ENCODE results near the gene STIMATE.

The STIMATE gene

DNA sequence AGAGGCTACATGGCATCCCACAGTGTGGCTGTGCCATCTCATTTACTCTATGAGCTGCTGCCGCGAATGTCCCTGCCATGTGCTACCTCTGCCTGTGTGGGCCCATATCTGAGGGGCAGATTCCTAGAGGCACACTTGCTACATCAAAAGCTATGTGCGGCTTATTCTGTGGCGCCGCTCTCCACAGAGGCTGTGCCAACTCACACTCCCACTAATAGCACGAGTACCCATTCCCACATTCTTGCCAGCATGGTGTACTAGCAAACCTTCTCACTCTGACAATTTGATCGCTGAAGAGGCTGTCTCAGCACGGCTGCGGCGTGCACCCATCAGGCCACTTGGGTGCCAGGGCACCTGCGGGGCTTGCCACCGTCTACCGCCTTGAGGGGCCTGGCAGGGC, 31.4 kb downstream of the STIMATE start:
- no peak for DNase-seq

DNA sequence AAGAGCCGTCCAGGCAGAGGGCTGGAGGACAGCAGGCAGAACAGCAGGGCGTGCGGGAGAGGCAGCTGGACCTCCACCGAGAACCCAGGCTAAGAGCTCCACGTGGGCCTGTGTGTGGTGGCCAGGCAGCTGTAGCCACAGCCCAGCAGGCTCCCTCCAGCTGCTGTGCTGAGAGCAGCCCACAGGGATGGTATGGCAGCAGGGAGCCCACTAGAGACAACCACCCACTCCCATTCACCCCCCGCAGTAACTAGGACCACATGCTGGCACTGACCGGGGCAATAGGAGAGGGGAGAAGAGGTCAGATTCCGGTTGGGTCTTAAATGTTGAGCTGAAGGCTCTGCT, 37.0 kb downstream of the STIMATE start:
- no peak for DNase-seq

DNA sequence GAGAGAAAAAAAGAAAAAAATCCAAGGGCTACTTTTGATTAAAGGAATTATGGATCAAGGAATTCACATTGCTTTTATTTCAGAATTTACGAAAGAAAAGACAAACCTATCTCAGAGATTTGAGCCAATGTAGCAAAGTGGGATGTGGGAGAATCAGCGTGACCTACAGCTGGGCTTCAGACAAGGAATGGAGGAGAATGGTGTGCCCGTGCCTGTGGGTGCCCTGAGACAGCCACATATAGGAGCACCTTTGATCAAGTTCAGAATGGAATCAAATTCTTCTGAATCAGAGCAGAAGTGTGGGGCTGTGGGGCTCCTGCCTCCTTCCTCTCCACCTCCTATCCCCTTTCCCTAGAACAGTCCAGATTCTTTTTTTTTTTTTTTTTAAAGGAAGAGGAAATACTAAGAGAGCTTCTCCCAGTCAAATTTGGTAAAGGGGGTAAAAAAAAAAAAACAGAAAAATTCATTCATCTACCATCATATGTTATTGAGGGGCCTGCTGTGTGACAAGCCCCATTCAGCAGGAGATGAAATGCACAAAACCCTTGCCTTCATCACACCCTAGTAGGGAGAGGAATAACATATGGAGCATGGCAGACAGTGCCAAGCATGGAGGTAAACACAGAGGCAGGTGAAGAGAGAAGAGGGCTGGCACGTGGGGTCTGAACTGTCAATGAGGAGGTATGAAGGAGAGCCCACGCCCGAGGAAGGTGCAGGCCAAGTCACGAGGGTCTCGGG, 37.5 kb downstream of the STIMATE start:
- DNase-seq: no peak

DNA sequence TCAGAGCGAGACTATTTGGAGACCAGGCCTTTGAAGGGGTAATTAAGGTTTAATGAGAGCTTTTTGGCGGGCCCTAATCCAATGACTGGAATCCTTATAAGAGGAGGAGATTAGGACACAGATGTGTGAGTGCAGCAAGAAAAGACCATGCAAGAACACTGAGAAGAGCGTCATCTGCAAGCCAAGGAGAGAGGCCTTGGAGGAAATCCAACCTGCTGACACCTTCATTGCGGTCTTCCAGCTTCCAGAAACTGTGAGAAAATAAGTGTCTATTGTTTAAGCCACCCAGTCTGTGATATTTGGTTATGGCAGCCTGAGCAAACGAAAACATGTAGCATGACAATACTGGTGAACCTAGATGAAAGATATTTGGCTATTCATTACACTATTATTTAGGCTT, 39.5 kb downstream of the STIMATE start:
- no peak for DNase-seq

DNA sequence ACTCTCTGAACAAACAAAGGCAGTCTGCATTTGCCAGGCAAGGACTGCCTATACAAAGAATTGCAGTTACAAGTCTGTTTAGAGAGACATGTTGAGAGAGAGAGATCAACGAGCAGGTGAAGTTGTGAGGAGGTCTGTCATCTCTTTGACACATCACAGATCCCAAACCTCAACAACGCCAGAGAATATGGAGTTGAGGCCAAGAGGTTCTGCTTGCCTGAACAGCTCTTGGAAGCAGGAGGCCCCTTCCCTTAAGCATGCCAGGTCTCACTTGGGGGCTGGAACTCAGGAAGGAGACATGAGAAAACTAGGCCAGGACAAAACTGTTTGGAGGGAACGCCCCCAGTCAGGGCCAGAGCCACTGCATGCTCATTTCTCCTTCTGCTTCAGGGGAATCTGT, 40.2 kb downstream of the STIMATE start:
- no peak for DNase-seq

DNA sequence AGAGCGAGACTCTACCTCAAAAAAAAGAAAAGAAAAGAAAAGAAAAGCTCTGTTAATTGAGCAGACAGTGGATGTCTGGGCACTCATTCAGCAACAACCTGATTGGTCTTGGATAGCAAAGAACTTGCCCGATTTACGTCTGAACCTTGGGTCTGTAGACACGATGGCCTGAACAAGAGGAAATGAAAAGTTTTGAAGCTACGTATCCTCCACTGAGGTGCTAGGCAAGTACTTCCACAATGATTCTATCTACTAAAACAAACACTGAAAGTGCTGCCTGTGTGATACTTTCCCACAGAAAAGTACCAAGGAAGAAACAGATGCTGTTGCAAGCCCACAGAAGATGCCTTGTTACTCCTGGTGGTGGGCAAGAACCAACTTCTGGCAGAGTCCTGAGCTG, 40.7 kb downstream of the STIMATE start:
- DNase-seq: no peak

DNA sequence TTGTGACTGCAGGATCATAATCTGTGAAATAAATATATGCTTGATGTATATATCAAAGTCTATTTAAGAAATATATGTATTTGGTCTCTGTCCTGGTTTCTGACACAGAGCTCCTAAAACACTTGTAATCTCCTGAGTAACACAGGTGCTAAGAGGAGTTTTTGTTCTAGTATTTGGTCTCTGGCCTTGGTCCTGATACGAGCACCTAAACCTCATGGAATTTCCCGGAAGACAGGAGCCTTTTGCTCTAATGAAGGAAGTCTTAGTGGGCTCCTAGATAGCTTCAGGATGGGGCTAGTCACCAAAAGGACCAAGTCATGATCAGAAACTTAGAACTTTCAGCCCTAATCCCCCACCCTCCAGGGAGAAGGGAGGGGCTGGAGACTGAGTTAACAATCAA, 43.3 kb downstream of the STIMATE start:
- DNase-seq: no peak

DNA sequence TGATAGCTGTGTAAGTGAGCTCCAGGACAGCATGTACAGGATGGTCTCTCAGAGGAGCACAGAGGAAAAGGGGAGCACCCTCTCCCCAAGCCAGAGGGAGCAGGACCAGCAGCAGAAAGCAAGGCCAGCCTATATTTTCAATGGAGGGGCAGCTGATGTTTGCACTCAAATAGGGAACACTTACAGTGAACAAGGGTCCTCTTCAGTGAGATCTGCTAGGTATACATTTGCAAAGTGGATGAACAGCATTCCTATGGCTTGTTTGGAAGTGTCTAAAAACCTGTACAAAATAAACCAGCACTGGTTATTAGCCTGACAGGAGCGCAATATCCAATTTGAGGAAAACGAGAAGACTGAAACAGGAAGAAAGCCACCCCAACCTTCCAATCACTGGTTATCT, 44.9 kb downstream of the STIMATE start:
- DNase-seq: no peak

DNA sequence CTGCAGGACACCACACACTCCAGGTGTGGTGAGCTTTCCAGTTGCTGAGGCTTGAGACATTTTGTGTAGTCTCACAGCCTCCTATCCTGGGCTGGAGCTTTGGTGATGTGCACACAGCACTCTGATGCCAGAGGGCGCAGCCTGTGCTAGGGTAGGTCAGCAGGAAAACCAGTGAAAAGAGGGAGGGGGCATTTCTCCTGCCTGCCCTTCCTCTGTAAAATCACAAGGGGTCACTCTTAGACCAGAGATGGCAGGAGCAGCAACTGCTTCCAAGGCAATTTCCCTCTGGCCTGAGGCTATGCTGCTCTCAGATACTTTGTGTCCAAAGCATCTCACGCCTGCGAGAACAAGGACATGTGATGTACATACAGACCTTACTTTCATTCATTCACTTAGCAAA, 46.0 kb downstream of the STIMATE start:
- DNase-seq: no peak

DNA sequence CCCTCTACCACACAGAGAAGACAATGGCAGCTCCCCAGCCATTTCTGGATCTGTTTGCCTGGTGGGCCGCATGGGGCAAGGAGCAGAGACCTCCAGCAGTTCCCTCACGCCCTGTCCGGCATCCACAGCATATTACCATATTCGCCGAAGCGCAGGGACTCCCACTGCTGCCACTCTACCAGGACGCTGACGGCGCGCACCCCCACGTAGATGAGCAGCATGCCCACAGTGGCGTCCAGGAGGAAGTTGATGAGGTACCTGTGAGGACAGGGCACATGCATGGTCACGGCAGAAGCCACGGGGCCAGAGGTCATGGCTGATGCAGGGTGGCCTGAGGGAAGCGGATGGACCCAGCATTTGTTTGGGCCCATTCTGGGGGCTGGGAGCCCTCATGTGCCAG, 47.7 kb downstream of the STIMATE start:
- no peak for DNase-seq

DNA sequence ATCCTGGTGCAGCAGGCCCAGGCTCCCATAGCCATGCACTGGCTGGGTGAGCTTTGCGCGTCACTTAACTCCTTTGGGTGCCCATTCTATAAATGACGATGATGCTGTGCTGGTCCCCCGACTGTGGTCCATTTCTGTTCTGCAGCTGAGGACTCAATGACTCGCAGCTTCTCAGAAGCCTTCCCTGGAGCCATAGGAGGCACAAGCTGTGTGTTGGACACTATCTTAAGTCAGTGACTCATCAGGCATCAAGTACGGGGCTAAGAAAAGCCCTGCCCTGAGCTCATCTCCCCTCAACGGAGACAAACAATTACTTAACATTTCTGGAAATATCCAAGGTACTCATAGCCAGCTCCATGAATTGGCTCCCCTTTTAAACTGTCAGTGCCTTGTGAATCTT, 48.7 kb downstream of the STIMATE start:
- no peak for DNase-seq

DNA sequence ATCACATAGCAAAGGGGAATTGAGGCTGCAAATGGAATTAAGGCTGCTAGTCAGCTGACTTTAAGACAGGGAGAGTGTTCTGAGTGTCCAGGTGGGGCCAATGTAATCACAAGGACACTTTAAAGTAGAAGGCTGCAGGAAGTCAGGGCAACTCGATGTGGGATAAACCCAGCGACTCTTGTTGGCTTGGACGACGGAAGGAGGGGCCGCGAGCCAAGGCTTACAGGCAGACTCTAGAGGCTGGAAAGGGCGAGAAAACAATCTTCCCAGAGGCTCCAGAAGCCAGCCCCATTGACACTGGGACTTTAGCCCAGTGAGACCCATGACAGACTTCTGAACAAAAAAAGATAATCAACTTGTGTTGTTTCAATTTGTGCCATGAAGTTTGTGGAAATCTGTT, 49.6 kb downstream of the STIMATE start:
- no peak for DNase-seq

DNA sequence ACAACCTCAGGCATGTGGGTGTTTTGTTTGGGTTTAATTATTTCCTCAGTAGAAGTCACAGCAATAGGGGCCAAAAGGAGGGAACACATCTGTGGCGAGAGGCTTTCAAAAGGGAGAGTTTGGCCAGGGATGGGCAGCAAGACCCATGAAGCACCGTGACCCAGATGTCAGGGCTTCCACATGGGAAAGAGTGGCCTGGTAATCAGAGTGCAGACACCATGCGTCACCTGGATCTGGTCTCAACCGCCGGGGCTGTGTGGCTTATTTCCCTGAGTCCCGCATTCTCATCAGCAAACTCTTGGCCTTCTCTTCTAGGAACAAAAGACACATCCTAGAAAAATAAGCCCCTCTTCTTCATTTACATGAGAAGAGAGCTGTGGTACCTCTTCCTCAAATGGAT, 50.1 kb downstream of the STIMATE start:
- DNase-seq: no peak

DNA sequence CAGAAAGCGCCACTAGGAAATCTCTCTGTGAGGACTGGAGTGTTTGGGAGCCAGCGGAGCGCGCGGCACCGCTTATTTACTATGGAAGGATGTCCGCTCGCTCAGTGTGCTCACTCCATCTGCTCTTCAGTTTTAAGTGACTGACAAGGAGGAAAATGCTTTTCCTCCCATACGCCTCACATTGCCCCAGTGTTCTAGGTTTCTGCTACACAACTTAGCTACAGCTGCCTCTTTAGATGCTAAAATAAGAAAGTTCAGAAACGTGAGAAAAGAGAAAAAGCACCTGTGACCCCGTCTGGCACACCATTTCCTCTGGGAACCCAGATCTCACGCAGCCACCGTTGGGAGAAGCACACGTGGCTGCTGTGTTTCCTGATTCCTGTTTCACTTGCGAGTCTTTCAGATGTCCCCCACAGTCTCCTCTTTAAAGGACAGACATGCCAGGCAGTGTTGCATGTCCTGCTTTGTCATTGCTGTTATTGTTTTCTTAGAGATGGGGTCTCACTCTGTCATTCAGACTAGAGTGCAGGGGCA, 50.8 kb downstream of the STIMATE start:
- no peak for DNase-seq

DNA sequence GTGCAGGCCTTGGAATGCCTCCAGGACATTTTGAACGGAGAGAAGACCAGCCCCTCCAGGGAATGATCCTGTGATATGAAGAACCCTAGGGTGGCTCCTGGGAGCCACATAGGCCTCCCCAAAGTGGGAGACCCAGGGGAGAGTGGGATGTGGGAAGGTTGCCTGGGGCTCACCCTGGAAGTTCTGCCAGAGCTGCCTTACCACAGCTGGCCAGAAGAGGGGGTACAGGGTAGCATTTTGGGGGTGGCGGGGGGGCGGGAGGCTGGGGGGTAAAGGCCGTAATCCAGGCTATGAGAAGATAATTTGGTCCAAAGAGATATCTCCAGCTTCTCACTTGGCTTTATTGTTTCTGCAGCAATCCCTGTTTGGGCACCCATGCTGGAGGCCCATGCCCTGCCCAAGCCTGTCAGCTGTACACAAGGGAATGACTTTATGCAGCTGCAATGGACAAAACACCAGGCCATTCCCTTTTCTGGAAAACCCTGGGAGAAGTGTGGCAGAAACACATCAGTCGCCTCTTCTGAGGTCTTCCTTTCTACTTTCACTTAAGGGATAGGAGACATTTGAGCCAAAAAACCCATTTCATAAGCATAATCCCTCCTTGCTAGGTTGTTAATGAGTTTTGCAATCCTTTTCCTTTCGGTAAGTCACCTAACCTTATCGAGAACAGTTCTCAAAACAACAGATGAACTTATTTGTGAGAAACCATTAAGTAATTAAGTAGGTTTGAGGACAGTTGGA, 51.5 kb downstream of the STIMATE start:
- no peak for DNase-seq

DNA sequence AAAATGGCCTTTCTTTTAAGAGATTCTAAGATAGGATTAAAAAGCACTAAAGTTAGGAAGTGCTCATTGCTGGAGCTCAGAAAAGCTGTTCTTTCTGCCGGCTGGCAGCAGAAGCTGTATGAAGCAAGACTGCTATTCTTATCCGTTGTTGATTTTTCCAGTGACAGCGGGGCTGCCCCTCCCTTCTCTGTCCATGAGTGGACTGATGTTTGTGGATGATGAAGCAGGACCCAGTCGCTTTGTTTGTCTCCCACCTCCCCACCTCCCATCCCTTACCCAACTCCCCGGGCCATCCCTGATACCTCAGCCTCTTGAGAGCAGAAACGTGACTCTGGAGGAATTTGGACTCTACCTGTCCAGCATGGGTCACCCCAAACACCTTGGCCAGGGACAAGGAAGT, 52.2 kb downstream of the STIMATE start:
- DNase-seq: no peak

DNA sequence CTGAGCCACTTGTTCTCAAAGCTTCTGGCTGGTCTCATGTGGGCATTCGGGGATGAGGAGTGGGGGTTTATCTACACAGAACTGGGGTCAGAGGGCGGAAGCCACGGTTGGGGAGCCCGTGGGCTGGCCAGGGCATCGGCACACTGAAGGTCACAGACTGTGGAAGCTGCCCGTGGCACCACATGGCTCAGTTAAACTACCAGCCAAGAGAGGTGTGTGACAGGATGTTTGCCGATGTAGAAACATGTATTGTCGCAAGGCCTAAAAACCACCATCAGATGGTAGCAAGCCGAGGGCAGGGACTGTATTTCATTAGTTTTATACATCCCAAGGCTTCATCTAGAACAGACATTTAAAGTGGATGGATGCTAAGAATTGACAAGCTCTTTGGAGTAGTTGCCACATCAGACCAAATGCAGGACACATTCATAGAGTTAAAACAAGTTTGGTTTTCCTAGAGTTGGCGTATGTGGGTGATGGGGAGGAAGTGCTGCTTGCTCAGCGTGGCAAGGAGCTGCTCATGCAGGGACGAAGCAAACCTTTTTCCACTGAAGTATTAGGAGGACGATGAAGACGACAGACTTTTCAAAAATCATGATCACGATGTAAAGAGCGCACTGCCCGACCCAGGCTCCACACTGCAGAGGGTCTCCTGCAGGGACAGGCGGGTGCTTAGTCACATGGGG, 52.9 kb downstream of the STIMATE start:
- DNase-seq: no peak

DNA sequence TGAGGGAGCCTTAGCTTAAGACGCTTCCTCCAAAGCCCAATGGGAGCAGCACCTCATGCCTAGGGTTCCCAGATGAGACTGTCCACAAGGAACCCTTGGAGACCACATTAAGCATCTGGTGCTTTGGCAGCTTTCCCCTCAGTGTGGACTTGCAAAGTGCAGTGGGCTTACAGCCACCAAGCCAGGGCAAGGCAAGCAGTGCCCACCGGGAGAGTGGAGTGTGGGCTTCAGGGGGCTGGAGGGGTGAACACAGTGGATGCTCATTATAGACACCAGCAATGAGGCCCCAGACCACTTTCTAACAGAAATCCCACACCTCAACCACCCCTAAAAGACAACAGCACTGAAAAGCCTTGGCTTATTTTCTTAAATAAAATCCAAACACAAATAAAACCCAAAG, 53.5 kb downstream of the STIMATE start:
- no peak for DNase-seq

DNA sequence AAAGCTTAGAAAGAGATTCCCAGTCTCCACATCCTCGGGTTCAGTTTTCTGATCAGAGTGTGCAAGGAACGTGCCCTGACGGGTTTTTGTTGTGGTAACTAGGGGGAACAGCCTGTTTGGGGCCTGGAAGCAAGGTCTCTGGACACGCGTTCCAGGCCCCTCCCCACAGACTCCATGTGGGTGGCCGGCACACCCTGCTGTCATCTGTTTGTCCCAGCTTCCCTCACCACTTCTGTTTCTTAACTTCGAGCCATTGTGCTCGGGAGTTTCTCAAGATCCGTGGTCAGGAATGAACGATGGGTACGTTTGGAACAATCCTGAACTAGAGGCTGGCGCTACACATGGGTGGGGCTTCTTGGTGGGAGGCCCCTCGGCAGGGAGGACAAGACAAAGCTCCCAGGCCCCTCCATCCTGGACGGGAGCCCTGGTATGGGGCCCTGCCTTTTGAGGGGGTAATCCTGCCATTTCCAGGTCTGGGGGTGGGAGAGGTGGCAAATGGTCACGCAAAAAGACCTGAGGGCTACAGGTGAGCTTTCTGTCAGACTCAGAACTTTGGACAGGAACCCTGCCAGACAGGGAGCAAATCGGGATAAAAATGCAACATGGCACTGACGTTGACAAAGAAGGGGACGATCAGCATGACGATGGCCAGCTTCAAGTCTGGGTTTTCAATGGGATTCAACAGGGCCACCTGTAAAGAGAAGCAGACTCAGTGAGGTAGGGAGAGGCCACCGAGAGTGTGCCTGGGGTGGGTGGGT, 54.1 kb downstream of the STIMATE start:
- no peak for DNase-seq

DNA sequence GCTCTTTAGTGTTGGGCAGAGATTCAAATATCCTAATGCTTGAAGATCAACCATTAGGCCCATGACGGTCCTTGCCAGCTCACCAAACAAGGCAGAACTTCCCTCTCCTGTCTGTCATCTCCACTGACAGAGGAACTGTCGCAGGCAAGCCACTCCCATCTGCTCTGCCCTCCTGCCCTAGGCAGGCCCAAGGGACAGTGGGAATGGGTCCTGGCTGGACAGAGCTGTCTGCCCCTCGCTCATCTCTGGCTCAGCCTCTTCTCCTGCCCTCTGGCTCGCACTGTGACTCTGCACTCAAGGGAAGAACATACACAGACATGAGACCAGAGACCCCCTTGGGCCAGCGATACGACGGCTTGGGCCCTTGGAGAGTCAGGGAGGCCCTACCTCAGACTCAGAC, 54.9 kb downstream of the STIMATE start:
- no peak for DNase-seq

DNA sequence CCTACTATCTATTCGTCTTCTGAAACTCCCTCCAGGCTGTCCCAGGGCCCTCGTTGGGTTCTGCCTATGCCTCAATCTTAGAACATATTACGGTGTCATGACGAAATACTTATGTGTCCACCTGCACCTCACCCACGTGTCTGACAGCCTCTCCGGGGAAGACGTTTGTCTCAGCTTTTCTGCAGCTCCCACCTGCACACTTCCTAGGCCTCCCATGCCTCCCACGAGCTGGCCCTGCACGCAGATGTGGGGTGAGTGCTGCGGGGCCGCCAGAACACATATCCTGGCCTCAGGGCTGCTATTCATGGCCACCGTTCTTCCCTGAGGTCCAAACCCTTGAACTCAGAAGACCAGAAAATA, 55.4 kb downstream of the STIMATE start:
- no peak for DNase-seq

DNA sequence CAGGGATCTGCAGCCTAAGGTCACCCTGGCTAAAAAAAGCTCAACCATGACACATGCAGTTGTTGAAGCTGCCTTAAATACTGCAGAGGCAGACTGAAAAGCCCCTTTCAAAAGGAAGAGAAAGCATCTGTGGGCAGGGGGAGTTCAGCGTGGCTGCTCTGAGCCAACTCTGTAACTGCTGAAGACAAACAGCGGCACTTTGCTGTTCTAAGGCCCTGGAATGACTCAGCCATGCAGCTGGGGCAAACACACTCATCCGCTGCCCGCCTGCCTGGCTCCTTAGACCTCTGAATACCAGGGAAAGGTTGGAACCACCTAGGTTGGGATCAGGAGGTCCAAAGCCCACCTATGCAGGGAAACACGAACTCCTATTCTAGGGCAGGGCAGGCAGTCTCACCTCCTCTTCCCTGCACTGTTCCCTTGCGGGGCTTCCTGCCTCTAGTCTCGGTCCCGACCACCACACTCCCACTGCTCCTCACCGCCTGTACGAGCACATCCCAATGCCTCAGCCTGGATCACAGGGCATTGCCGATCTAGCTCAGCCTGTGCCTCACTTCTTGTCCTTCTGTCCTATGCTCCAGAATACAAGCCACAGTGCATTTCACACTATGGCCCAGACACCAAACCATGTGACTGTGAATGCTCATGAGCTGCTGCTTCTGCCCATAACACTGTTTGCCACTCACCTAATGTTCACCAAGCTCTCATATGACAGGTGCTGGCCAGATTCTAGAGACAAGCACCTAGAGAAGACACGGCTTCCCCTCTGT, 56.0 kb downstream of the STIMATE start:
- DNase-seq: no peak

Data from CD4-positive, alpha-beta T cell treated with Interleukin-15 for 1 hour (primary cell).